ENCODE measurements around the gene SYPL1.

Gene SYPL1

GRCh38 chr7:106098889-106099288 lies 13.2 kb downstream of the SYPL1 start:
- H3K27me3 ChIP-seq (ENCODE audit: control insufficient read depth in 1 of 2, insufficient read depth in 2 of 2, low read length in 2 of 2) = no peaks in the 10 kb centered on the region
- no peak overlapping the region for H3K4me3 ChIP-seq (ENCODE audit: low read depth in 1 of 2, low read length in 2 of 2)
- H3K36me3 ChIP-seq (ENCODE audit: control insufficient read depth in 1 of 2, insufficient read depth in 2 of 2, low read length in 2 of 2) = peaks cover 0 to 16% of the 10 kb centered on the region in 2 donors
- H3K9ac ChIP-seq (ENCODE audit: low read depth in 1 of 2, low read length in 2 of 2) = no peak overlapping the region
- no peak overlapping the region for H3K27ac ChIP-seq (ENCODE audit: low read depth, low read length)
- H3K4me1 ChIP-seq (ENCODE audit: control insufficient read depth in 1 of 2, insufficient read depth in 2 of 2, low read length in 2 of 2) = peaks cover 4 to 15% of the 10 kb centered on the region in 2 donors
- no peaks in the 10 kb centered on the region for H3K9me3 ChIP-seq (ENCODE audit: control insufficient read depth in 1 of 2, low read length in 2 of 2)

- H3K36me3 ChIP-seq (ENCODE audit: control insufficient read depth in 1 of 2, insufficient read depth in 2 of 2, low read length in 2 of 2) = peaks cover 4 to 31% of the 10 kb centered on the region in 2 donors
- no peak overlapping the region for H3K4me3 ChIP-seq (ENCODE audit: low read depth in 1 of 2, low read length in 2 of 2)
- no peaks in the 10 kb centered on the region for H3K9me3 ChIP-seq (ENCODE audit: control insufficient read depth in 1 of 2, low read length in 2 of 2)
- peaks cover 0 to 6% of the 10 kb centered on the region in 2 donors for H3K4me1 ChIP-seq (ENCODE audit: control insufficient read depth in 1 of 2, insufficient read depth in 2 of 2, low read length in 2 of 2)
- no peaks in the 10 kb centered on the region for H3K27me3 ChIP-seq (ENCODE audit: control insufficient read depth in 1 of 2, insufficient read depth in 2 of 2, low read length in 2 of 2)
- H3K9ac ChIP-seq (ENCODE audit: low read depth in 1 of 2, low read length in 2 of 2) = no peak overlapping the region
- H3K27ac ChIP-seq (ENCODE audit: low read depth, low read length) = no peak overlapping the region
Measured at GRCh38 chr7:106095634-106096033, 16.5 kb downstream of the SYPL1 start.

DNA sequence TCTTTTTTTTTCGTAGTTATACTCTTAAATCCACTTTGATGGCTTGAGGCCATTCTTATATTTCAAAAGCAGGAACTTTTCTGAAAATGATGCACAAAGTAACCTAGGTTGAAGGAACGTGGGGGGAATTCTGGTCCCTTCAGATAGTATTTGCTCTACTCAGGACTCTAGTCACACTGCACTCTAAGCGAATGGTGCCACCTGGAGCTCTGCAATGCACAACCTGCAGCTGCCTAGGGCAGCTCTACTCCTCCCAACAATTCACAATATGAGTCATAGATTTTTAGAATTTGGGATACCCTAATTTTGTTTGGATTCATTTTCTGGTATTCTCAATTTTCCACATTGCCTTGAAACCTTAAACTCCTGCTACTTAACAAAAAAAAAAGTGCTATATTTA lies 17.3 kb downstream of the SYPL1 start:
- H3K27me3 ChIP-seq (ENCODE audit: control insufficient read depth in 1 of 2, insufficient read depth in 2 of 2, low read length in 2 of 2) = no peaks in the 10 kb centered on the region
- no peaks in the 10 kb centered on the region for H3K9me3 ChIP-seq (ENCODE audit: control insufficient read depth in 1 of 2, low read length in 2 of 2)
- no peak overlapping the region for H3K9ac ChIP-seq (ENCODE audit: low read depth in 1 of 2, low read length in 2 of 2)
- H3K27ac ChIP-seq (ENCODE audit: low read depth, low read length) = no peak overlapping the region
- no peak overlapping the region for H3K4me3 ChIP-seq (ENCODE audit: low read depth in 1 of 2, low read length in 2 of 2)
- H3K36me3 ChIP-seq (ENCODE audit: control insufficient read depth in 1 of 2, insufficient read depth in 2 of 2, low read length in 2 of 2) = peaks cover 4 to 36% of the 10 kb centered on the region in 2 donors
- H3K4me1 ChIP-seq (ENCODE audit: control insufficient read depth in 1 of 2, insufficient read depth in 2 of 2, low read length in 2 of 2) = no peaks in the 10 kb centered on the region

DNA sequence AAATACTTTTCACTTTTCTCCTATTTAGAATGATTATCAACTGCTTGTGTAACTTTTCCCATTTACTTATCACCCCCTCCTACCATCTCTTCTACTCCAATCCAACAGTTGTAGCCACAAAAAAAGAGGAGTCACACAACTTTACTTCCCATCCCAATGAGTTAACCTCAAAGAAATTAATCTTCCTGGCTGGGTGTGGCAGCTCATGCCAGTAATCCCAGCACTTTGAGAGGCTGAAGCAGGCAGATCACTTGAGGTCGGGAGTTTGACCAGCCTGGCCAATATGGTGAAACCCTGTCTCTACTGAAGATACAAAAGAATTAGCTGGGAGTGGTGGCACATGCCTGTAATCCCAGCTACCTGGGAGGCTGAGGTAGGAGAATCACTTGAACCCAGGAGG lies 19.9 kb downstream of the SYPL1 start:
- Histone ChIP-seq H3K9me3 (ENCODE audit: control insufficient read depth in 1 of 2, low read length in 2 of 2) (no peaks in the 10 kb centered on the region), H3K36me3 (ENCODE audit: control insufficient read depth in 1 of 2, insufficient read depth in 2 of 2, low read length in 2 of 2) (peaks cover 7 to 34% of the 10 kb centered on the region in 2 donors)

GRCh38 chr7:106089647-106090046 lies 22.5 kb downstream of the SYPL1 start:
- Histone ChIP-seq H3K27me3 (ENCODE audit: control insufficient read depth in 1 of 2, insufficient read depth in 2 of 2, low read length in 2 of 2) (no peaks in the 10 kb centered on the region), H3K27ac (ENCODE audit: low read depth, low read length) (no peak overlapping the region), H3K9me3 (ENCODE audit: control insufficient read depth in 1 of 2, low read length in 2 of 2) (no peaks in the 10 kb centered on the region), H3K36me3 (ENCODE audit: control insufficient read depth in 1 of 2, insufficient read depth in 2 of 2, low read length in 2 of 2) (peaks cover 7 to 23% of the 10 kb centered on the region in 2 donors), H3K9ac (ENCODE audit: low read depth in 1 of 2, low read length in 2 of 2) (no peak overlapping the region), H3K4me3 (ENCODE audit: low read depth in 1 of 2, low read length in 2 of 2) (no peak overlapping the region), H3K4me1 (ENCODE audit: control insufficient read depth in 1 of 2, insufficient read depth in 2 of 2, low read length in 2 of 2) (no peaks in the 10 kb centered on the region)

More for the DNA sequence above, 19.9 kb downstream of the SYPL1 start:
- Histone ChIP-seq H3K27ac (ENCODE audit: low read depth, low read length) (no peak overlapping the region), H3K4me1 (ENCODE audit: control insufficient read depth in 1 of 2, insufficient read depth in 2 of 2, low read length in 2 of 2) (no peaks in the 10 kb centered on the region), H3K4me3 (ENCODE audit: low read depth in 1 of 2, low read length in 2 of 2) (no peak overlapping the region), H3K27me3 (ENCODE audit: control insufficient read depth in 1 of 2, insufficient read depth in 2 of 2, low read length in 2 of 2) (no peaks in the 10 kb centered on the region), H3K9ac (ENCODE audit: low read depth in 1 of 2, low read length in 2 of 2) (no peak overlapping the region)

- H3K9ac ChIP-seq (ENCODE audit: low read depth in 1 of 2, low read length in 2 of 2) = no peak overlapping the region
- no peaks in the 10 kb centered on the region for H3K4me1 ChIP-seq (ENCODE audit: control insufficient read depth in 1 of 2, insufficient read depth in 2 of 2, low read length in 2 of 2)
- H3K27ac ChIP-seq (ENCODE audit: low read depth, low read length) = no peak overlapping the region
- no peaks in the 10 kb centered on the region for H3K9me3 ChIP-seq (ENCODE audit: control insufficient read depth in 1 of 2, low read length in 2 of 2)
- H3K4me3 ChIP-seq (ENCODE audit: low read depth in 1 of 2, low read length in 2 of 2) = no peak overlapping the region
- no peaks in the 10 kb centered on the region for H3K27me3 ChIP-seq (ENCODE audit: control insufficient read depth in 1 of 2, insufficient read depth in 2 of 2, low read length in 2 of 2)
- H3K36me3 ChIP-seq (ENCODE audit: control insufficient read depth in 1 of 2, insufficient read depth in 2 of 2, low read length in 2 of 2) = peaks cover 7 to 23% of the 10 kb centered on the region in 2 donors
Measured at GRCh38 chr7:106088014-106088413, 24.1 kb downstream of the SYPL1 start.

DNA sequence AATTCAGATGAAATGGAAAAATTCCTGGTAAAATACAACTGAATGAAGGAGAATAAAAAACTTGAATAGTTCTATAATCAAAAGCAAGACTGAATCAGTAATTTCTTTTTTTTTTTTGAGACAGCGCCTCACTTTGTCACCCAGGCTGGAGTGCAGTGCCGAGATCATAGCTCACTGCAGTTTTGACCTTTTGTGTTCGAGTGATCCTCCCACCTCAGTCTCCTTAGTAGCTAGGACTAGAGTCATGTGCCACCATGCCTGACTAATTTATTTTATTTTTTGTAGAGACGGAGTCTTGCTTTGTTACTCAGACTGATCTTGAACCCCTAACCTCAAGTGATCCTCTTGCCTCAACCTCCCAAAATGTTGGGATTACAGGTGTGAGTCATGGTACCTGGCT lies 26.1 kb downstream of the SYPL1 start:
- Histone ChIP-seq H3K27ac (ENCODE audit: low read depth, low read length) (no peak overlapping the region), H3K9me3 (ENCODE audit: control insufficient read depth in 1 of 2, low read length in 2 of 2) (no peaks in the 10 kb centered on the region), H3K4me3 (ENCODE audit: low read depth in 1 of 2, low read length in 2 of 2) (no peak overlapping the region), H3K27me3 (ENCODE audit: control insufficient read depth in 1 of 2, insufficient read depth in 2 of 2, low read length in 2 of 2) (no peaks in the 10 kb centered on the region), H3K9ac (ENCODE audit: low read depth in 1 of 2, low read length in 2 of 2) (no peak overlapping the region), H3K36me3 (ENCODE audit: control insufficient read depth in 1 of 2, insufficient read depth in 2 of 2, low read length in 2 of 2) (peaks cover 7 to 12% of the 10 kb centered on the region in 2 donors), H3K4me1 (ENCODE audit: control insufficient read depth in 1 of 2, insufficient read depth in 2 of 2, low read length in 2 of 2) (no peaks in the 10 kb centered on the region)

DNA sequence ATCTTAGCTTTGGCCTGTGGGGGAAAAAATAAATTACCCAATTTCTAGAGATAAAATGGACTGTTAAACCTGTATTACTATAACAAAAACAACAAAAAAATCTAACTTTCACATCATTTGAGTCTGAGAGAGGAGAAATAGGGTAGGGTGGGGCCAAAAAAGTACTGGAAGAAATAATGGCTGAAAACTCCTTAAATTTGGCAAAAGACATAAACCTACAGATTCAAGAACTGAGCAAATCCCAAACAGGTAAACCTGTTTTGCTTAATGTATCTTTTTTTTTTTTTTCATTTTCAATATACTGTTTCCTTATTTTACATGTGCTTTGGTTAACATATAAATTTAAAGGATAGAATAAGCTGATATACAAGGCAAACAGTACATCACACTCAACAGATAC lies 27.1 kb downstream of the SYPL1 start:
- Histone ChIP-seq H3K4me1 (ENCODE audit: control insufficient read depth in 1 of 2, insufficient read depth in 2 of 2, low read length in 2 of 2) (no peaks in the 10 kb centered on the region), H3K9me3 (ENCODE audit: control insufficient read depth in 1 of 2, low read length in 2 of 2) (no peaks in the 10 kb centered on the region), H3K4me3 (ENCODE audit: low read depth in 1 of 2, low read length in 2 of 2) (no peak overlapping the region), H3K27me3 (ENCODE audit: control insufficient read depth in 1 of 2, insufficient read depth in 2 of 2, low read length in 2 of 2) (no peaks in the 10 kb centered on the region), H3K27ac (ENCODE audit: low read depth, low read length) (no peak overlapping the region), H3K9ac (ENCODE audit: low read depth in 1 of 2, low read length in 2 of 2) (no peak overlapping the region), H3K36me3 (ENCODE audit: control insufficient read depth in 1 of 2, insufficient read depth in 2 of 2, low read length in 2 of 2) (peaks cover 3 to 5% of the 10 kb centered on the region in 2 donors)

- no peak overlapping the region for H3K4me3 ChIP-seq (ENCODE audit: low read depth in 1 of 2, low read length in 2 of 2)
- H3K9ac ChIP-seq (ENCODE audit: low read depth in 1 of 2, low read length in 2 of 2) = no peak overlapping the region
- no peaks in the 10 kb centered on the region for H3K27me3 ChIP-seq (ENCODE audit: control insufficient read depth in 1 of 2, insufficient read depth in 2 of 2, low read length in 2 of 2)
- no peak overlapping the region for H3K27ac ChIP-seq (ENCODE audit: low read depth, low read length)
- H3K9me3 ChIP-seq (ENCODE audit: control insufficient read depth in 1 of 2, low read length in 2 of 2) = no peaks in the 10 kb centered on the region
- peaks cover 0 to under 1% of the 10 kb centered on the region in 2 donors for H3K36me3 ChIP-seq (ENCODE audit: control insufficient read depth in 1 of 2, insufficient read depth in 2 of 2, low read length in 2 of 2)
- H3K4me1 ChIP-seq (ENCODE audit: control insufficient read depth in 1 of 2, insufficient read depth in 2 of 2, low read length in 2 of 2) = no peaks in the 10 kb centered on the region
Measured at GRCh38 chr7:106083717-106084116, 28.4 kb downstream of the SYPL1 start.

DNA sequence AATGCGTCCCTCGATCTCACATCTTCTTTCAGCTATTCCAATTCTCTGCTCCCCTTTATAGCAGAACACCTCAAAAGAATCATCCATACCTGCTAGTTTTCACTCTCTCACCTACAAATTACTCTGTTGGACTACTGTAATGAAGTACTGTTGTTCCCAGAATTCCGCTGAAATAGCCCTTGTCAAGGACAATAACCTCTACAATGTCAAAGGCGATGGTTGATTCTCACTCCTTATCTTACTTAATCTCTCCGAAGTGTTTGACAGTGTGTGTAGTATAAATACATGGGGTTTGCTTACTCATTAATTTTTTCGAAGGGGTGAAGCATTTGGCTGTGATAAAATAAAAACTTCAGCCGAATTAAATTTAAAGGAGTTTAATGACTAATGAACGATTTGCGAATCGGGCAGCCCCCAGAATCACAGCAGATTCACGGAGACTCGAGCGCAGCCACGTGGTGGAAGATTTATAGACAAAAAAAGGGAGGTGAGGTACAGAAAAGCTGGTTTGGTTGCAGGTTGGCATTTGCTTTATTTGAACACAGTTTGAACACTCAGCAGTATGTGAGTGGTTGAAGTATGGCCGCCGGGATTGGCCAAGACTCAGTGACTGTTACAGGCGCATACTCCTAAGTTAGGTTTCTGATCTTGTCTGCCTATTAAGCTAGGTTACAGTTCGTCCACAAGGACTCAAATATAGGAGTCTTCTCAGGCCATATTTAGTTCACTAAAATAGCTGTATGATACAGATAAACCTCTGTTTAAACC lies 29.8 kb downstream of the SYPL1 start:
- no peaks in the 10 kb centered on the region for H3K9me3 ChIP-seq (ENCODE audit: control insufficient read depth in 1 of 2, low read length in 2 of 2)
- no peak overlapping the region for H3K9ac ChIP-seq (ENCODE audit: low read depth in 1 of 2, low read length in 2 of 2)
- H3K27ac ChIP-seq (ENCODE audit: low read depth, low read length) = no peak overlapping the region
- no peak overlapping the region for H3K4me3 ChIP-seq (ENCODE audit: low read depth in 1 of 2, low read length in 2 of 2)
- no peaks in the 10 kb centered on the region for H3K27me3 ChIP-seq (ENCODE audit: control insufficient read depth in 1 of 2, insufficient read depth in 2 of 2, low read length in 2 of 2)
- H3K4me1 ChIP-seq (ENCODE audit: control insufficient read depth in 1 of 2, insufficient read depth in 2 of 2, low read length in 2 of 2) = no peaks in the 10 kb centered on the region
- no peaks in the 10 kb centered on the region for H3K36me3 ChIP-seq (ENCODE audit: control insufficient read depth in 1 of 2, insufficient read depth in 2 of 2, low read length in 2 of 2)

Data from duodenal mucosa (tissue), 2 donors.